Measurements from ENCODE around the gene SLC47A2.

- TF ChIP-seq, protein P1, sequence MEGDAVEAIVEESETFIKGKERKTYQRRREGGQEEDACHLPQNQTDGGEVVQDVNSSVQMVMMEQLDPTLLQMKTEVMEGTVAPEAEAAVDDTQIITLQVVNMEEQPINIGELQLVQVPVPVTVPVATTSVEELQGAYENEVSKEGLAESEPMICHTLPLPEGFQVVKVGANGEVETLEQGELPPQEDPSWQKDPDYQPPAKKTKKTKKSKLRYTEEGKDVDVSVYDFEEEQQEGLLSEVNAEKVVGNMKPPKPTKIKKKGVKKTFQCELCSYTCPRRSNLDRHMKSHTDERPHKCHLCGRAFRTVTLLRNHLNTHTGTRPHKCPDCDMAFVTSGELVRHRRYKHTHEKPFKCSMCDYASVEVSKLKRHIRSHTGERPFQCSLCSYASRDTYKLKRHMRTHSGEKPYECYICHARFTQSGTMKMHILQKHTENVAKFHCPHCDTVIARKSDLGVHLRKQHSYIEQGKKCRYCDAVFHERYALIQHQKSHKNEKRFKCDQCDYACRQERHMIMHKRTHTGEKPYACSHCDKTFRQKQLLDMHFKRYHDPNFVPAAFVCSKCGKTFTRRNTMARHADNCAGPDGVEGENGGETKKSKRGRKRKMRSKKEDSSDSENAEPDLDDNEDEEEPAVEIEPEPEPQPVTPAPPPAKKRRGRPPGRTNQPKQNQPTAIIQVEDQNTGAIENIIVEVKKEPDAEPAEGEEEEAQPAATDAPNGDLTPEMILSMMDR (conservative IDR thresholded peaks at IDR 0.05; ENCODE audit: low read length) = no peak
- no peak for TF ChIP-seq EZH2phosphoT487 (IDR thresholded peaks at IDR 0.05; ENCODE audit: borderline replicate concordance)
Observed at GRCh38 chr17:19729900-19730299, 13.5 kb upstream of the SLC47A2 start.

Data from Loucy (cell line).